GM23248 (cell line): Measurements from ENCODE around the gene TMTC4.

Source experiments
- EZH2 ChIP-seq: fragments of 200-600 bp; sonication (generic); IDR thresholded peaks from 2 replicates; pipeline ENCODE4 v1.6.1; 2018; ENCODE audit warnings: antibody characterized with exemption, mild to moderate bottlenecking; ENCODE audit not compliant: insufficient read depth, poor library complexity, severe bottlenecking
- EZH2phosphoT487 ChIP-seq: fragments of 200-600 bp; sonication (generic); IDR thresholded peaks from 2 replicates; pipeline ENCODE4 v1.6.1; 2018; ENCODE audit warnings: antibody characterized with exemption, moderate library complexity, mild to moderate bottlenecking, low read depth; ENCODE audit not compliant: insufficient read depth

GRCh38 chr13:100674872-100675660 is 471 bp upstream of the TMTC4 start:
- no peak for TF ChIP-seq EZH2
- TF ChIP-seq EZH2phosphoT487 = no peak
